ENCODE results near the gene PABPC5.

The PABPC5 gene

DNA sequence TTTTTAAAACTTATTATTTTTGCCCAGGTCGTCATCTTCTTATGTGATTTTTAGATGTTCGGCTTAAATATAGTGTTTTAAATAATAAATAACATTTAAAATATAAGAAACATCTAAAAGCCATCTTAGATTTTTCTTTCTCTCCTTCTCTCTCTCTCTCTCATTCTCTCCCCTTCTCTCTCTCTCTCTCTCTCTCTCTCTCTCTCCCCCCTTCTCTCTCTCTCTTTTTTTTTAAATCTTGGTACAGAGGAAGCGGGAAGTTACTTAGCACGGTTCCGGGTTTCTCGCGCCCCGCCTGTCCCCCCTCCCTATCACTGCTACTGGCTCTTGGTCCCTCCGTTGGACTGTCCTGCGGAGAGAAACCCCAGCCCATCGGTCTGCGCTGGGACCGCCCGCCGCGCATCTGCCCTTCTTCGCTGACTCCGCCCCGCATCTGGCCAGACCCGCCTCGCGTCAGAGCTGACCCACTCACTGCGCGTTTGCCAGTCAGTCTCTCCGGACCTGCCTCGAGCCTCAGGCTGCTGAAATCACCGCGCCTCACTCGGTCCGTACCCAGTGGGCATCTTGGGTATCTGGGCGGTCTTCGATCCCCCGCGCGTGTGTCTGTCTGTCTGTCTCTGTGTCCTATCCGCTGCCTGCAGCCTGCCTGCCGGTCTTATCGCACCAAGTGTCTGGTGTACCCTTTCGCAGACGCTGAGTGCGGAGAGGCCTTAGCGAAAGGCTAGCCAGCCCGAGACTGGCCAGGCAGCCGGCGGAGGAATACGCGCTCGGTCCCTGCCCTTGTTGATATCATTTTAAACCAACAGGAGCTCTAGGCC, at the start of gene PABPC5:
Gene PABPC5 (plus strand): TSS at position 489 of the 818 bp plus-strand sequence. CDS start 739 bp downstream, outside the sequence.
- DNase-seq (ENCODE audit: low read depth), result no peak

- DNase-seq (ENCODE audit: low read depth), result no peak
These were observed 45.6 kb upstream of the PABPC5 start for GRCh38 chrX:91389026-91389425.

GRCh38 chrX:91414713-91415112, 19.9 kb upstream of the PABPC5 start:
- DNase-seq (ENCODE audit: low read depth), result no peak

GRCh38 chrX:91435395-91435794, 756 bp downstream of the PABPC5 start:
- DNase-seq (ENCODE audit: low read depth), result no peak

Measured in CMK (cell line).